GM12873 (cell line): Measurements from ENCODE around the gene CHSY1.

Source experiments
- TF ChIP-seq, protein P1 (sequence below): IDR thresholded peaks from 2 replicates; pipeline ENCODE4 v1.5.1; 2012; ENCODE audit warnings: low read depth, mild to moderate bottlenecking, moderate library complexity, low read length, control low read depth; ENCODE audit not compliant: insufficient read depth; ENCODE audit errors: missing control alignments

The CHSY1 gene

GRCh38 chr15:101246824-101247745, 4.8 kb downstream of the CHSY1 start:
- TF ChIP-seq, protein P1, sequence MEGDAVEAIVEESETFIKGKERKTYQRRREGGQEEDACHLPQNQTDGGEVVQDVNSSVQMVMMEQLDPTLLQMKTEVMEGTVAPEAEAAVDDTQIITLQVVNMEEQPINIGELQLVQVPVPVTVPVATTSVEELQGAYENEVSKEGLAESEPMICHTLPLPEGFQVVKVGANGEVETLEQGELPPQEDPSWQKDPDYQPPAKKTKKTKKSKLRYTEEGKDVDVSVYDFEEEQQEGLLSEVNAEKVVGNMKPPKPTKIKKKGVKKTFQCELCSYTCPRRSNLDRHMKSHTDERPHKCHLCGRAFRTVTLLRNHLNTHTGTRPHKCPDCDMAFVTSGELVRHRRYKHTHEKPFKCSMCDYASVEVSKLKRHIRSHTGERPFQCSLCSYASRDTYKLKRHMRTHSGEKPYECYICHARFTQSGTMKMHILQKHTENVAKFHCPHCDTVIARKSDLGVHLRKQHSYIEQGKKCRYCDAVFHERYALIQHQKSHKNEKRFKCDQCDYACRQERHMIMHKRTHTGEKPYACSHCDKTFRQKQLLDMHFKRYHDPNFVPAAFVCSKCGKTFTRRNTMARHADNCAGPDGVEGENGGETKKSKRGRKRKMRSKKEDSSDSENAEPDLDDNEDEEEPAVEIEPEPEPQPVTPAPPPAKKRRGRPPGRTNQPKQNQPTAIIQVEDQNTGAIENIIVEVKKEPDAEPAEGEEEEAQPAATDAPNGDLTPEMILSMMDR = no peak

DNA sequence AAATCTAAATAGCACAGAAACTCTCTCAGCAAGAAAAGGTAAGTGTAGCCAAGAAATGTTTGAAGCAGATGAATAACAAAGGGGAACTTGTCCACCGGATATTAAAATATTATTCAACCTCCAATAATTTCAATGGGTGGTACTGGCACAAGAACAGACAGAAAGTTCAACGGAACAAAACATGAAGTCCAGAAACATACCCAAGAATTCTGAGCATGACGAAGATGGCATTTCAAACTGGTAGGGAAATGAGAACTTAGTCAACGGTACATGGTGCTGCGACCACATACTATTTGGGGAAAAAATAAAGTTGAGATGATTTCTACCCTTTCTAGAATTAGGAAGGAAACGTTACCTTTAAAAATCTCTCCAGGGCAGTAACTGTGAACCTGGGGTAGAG, 5.5 kb downstream of the CHSY1 start:
- TF ChIP-seq, protein P1 = no peak

DNA sequence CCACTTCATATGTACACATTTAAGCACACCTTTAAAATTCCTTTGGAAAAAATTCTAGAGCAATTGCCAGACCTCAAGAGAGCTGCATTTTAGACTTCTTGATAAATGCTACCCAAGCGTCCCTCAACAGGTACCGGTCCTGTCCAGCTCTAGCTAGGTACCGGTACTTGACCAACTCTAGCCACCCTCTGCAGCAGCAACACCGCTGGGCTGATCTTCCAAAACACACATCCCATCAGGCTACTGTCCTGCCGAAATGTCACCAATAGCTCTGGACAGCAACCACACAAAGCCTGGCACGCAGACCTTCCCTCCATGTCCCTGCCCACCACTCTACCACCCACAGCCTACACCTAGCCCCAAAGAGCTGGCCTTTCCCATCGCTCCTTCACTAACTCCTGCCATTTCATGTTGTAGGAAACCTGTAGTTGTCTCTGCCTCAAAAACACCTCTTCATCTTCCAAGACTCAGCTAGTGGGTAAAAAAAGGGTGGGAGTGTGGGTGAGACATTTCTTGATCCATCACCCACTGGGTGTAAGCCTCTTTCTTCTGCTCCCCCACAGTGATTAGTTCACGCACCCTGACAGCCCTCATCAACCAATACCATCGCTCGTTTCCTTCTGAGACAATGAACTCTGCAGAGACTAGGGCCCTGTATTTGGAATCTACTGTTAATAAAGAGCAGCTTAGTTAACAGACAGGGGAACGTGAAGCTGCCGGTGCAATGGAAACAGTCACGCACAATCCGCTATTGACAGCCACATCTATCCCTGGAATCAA, 6.8 kb downstream of the CHSY1 start:
- TF ChIP-seq, protein P1 = no peak

- TF ChIP-seq, protein P1 = no peak
These were observed 7.6 kb downstream of the CHSY1 start for GRCh38 chr15:101244036-101244781.

GRCh38 chr15:101243420-101243819, 8.4 kb downstream of the CHSY1 start:
- TF ChIP-seq, protein P1 = no peak

- TF ChIP-seq, protein P1 = no peak
These were observed 8.9 kb downstream of the CHSY1 start for GRCh38 chr15:101242999-101243336.
